Thyroid gland (tissue), 4 donors: ENCODE data around the gene ING5. TPM values are rescaled to one million over a fixed set of nuclear protein-coding genes. Genes with fewer than 3 reads are reported as not detected.

ENCODE experiments used
- DNase-seq, 2 donors: peaks; one replicate each; pipeline ENCODE4 v3.0.0-alpha.2; 2019
- H3K27ac ChIP-seq, 3 donors: fragments of 200-600 bp; sonication (generic); 1 replicate in 2 of 3; 2 replicates in 1 of 3; pipeline ENCODE4 v1.5.1; 2016 to 2019; ENCODE audit warnings: mild to moderate bottlenecking in 1 of 3, moderate library complexity in 1 of 3
- H3K27me3 ChIP-seq: fragments of 200-600 bp; sonication (generic); one replicate; pipeline ENCODE4 v1.5.1; 2019
- H3K36me3 ChIP-seq, 2 donors: fragments of 200-600 bp; sonication (generic); one replicate each; pipeline ENCODE4 v1.5.1; 2016 to 2019
- H3K4me1 ChIP-seq, 2 donors: fragments of 200-600 bp; sonication (generic); one replicate each; pipeline ENCODE4 v1.5.1; 2017 to 2019
- H3K4me3 ChIP-seq, 3 donors: fragments of 200-600 bp; sonication (generic); replicated peaks in 1 of 3; 1 replicate in 2 of 3; 2 replicates in 1 of 3; pipeline ENCODE4 v1.5.1; 2016; ENCODE audit warnings: mild to moderate bottlenecking in 1 of 3
- H3K9me3 ChIP-seq: fragments of 200-600 bp; sonication (generic); one replicate; pipeline ENCODE4 v1.5.1; 2017
- CTCF ChIP-seq, 6 experiments: fragments of 200-600 bp in 3 of 6; fragments of 450-650 bp in 3 of 6; sonication (generic) in 3 of 6; IDR thresholded peaks; one replicate each; pipeline ENCODE4 v1.5.1; 2016 to 2019; ENCODE audit warnings: antibody characterized with exemption in 6 of 6, mild to moderate bottlenecking in 2 of 6, inconsistent platforms in 1 of 6, moderate library complexity in 1 of 6
- POLR2A ChIP-seq, 2 donors: fragments of 450-650 bp; IDR thresholded peaks; one replicate each; pipeline ENCODE4 v1.6.1; 2017; ENCODE audit warnings: antibody characterized with exemption in 2 of 2, mild to moderate bottlenecking in 2 of 2, moderate library complexity in 1 of 2
- WGBS, 2 donors: methylation state at CpG; one replicate each; pipeline ENCODE4 v1.1.5; 2017; 5-methylcytosine and 5-hydroxymethylcytosine counted together
- intact Hi-C: fragments of 100-400 bp; cut with DNase I; formaldehyde crosslinking; loops from one replicate; pipeline ENCODE4 v1.15.1; 2023
- total RNA-seq, 4 donors: library from RNA; depleted of rRNA; stranded (reverse); fragments of >200 nt; gene quantifications; one replicate each; pipeline ENCODE4 v1.2.3, GENCODE V29; 2016

Gene ING5
- total RNA-seq, 4 donors from 2014 or later: 42.2 to 76.3 (median 59.9) TPM

- H3K4me1 ChIP-seq: peaks cover 0 to 5% of the 10 kb centered on the region in 2 donors
- H3K27me3 ChIP-seq: no peaks in the 10 kb centered on the region
- no peak for DNase-seq
- no peak overlapping the region for H3K4me3 ChIP-seq
- WGBS, 2 donors: 98% methylated on average over 4 of the region's 4 CpGs
- no peak for TF ChIP-seq POLR2A (IDR thresholded peaks at IDR 0.05)
- TF ChIP-seq CTCF (IDR thresholded peaks at IDR 0.05): no peak
- no peak overlapping the region for H3K27ac ChIP-seq
- no peaks in the 10 kb centered on the region for H3K9me3 ChIP-seq
- intact Hi-C loops: no loop called here
- peaks cover 16 to 17% of the 10 kb centered on the region in 2 donors for H3K36me3 ChIP-seq
Measured at GRCh38 chr2:241746084-241746483, 44.2 kb downstream of the ING5 start.

- no peak for DNase-seq
- H3K27ac ChIP-seq: no peak overlapping the region
- WGBS, 2 donors: 93 to 94% methylated on average over 26 to 32 of the region's 32 CpGs
- intact Hi-C loops: no loop called here
- no peak for TF ChIP-seq POLR2A (IDR thresholded peaks at IDR 0.05)
- no peak for TF ChIP-seq CTCF (IDR thresholded peaks at IDR 0.05)
- H3K4me3 ChIP-seq: no peak overlapping the region
- H3K36me3 ChIP-seq: peaks cover 16 to 21% of the 10 kb centered on the region in 2 donors
- H3K4me1 ChIP-seq: peaks cover 0 to 5% of the 10 kb centered on the region in 2 donors
- H3K9me3 ChIP-seq: no peaks in the 10 kb centered on the region
- H3K27me3 ChIP-seq: no peaks in the 10 kb centered on the region
Measured at GRCh38 chr2:241748468-241749256, 46.8 kb downstream of the ING5 start.

GRCh38 chr2:241750076-241750840, 48.4 kb downstream of the ING5 start:
- no peak overlapping the region for H3K4me3 ChIP-seq
- 74 to 85% methylated on average over 18 to 20 of the region's 22 CpGs for WGBS, 2 donors
- DNase-seq: no peak
- H3K36me3 ChIP-seq: peaks cover 6 to 17% of the 10 kb centered on the region in 2 donors
- TF ChIP-seq POLR2A (IDR thresholded peaks at IDR 0.05) (no peak), CTCF (IDR thresholded peaks at IDR 0.05) (no peak)
- H3K27me3 ChIP-seq: no peaks in the 10 kb centered on the region
- intact Hi-C loops: no loop called here
- peaks cover 0 to 5% of the 10 kb centered on the region in 2 donors for H3K4me1 ChIP-seq
- no peaks in the 10 kb centered on the region for H3K9me3 ChIP-seq
- H3K27ac ChIP-seq: no peak overlapping the region

GRCh38 chr2:241751152-241751551, 49.3 kb downstream of the ING5 start:
- H3K4me1 ChIP-seq: peaks cover 0 to 5% of the 10 kb centered on the region in 2 donors
- no peak overlapping the region for H3K4me3 ChIP-seq
- no peak for DNase-seq
- H3K9me3 ChIP-seq: no peaks in the 10 kb centered on the region
- intact Hi-C loops: no loop called here
- WGBS, 2 donors: 76 to 95% methylated on average over 7 to 15 of the region's 15 CpGs
- no peak for TF ChIP-seq POLR2A (IDR thresholded peaks at IDR 0.05)
- no peak for TF ChIP-seq CTCF (IDR thresholded peaks at IDR 0.05)
- H3K27ac ChIP-seq: no peak overlapping the region
- H3K27me3 ChIP-seq: no peaks in the 10 kb centered on the region
- H3K36me3 ChIP-seq: peaks cover 8 to 24% of the 10 kb centered on the region in 2 donors

- DNase-seq: no peak
- WGBS, 2 donors: 91 to 96% methylated on average over 6 to 18 of the region's 18 CpGs
- no peak overlapping the region for H3K27ac ChIP-seq
- H3K4me3 ChIP-seq: no peak overlapping the region
- TF ChIP-seq POLR2A (IDR thresholded peaks at IDR 0.05): no peak
- H3K27me3 ChIP-seq: no peaks in the 10 kb centered on the region
- intact Hi-C loops: no loop called here
- no peaks in the 10 kb centered on the region for H3K9me3 ChIP-seq
- peaks cover 8 to 27% of the 10 kb centered on the region in 2 donors for H3K36me3 ChIP-seq
- peaks cover 0 to 5% of the 10 kb centered on the region in 2 donors for H3K4me1 ChIP-seq
Measured at GRCh38 chr2:241751776-241752175, 49.9 kb downstream of the ING5 start.
